ENCODE data around the gene PITPNC1. TPM values are rescaled to one million over a fixed set of nuclear protein-coding genes. Genes with fewer than 3 reads are reported as not detected.

The PITPNC1 gene
- total and polyA plus RNA-seq, 2 donors (not counting 3 experiments of a cell fraction or from before 2014, with no cell fraction given), result 2.4 to 9.6 TPM

DNA sequence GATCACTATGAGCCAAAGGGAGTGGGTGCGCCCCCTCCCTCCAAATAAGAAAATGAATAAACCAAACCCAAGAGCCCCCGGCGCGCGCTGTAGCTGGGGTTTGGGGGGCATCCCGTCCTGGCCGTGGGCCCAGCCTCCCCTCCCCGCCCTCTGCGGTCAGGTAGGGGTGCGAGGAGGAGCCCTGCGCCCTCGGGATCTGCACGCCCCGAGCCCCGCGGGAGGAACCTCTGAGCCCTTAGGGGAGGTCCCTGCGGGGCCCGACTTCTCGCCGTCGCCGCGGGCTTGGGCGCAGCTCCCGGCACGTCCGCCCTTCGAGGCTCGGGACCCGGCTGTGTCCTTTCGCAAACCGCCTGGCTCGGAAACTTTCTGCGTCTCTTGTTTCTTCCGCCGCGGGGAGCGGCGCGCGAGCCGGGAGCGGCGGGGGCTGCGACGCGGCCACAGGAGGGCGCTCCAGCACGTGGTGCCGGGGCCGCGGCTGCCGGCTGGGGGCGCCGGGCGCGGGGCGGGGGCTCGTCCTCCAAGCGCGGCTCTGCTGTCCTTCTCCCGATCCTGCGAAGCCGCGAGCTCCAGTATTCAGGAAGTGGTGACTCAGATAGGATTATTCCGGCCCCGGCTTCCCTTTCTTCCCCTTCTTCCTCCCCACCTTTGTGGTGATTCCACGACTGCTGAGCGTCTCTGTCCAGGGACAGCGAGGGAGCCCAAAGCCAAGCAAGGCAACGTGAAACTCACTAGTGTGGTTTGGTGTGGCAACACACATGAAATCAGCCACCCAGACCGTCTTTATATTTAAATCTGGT, 1.6 kb downstream of the PITPNC1 start:
- ChIA-PET POLR2A (interaction anchor here (0.5 kb wide), 1 partner anchor 24 kb away, joined by 6 read pairs; no protein-coding TSS in a partner anchor), CTCF (interaction anchor here (0.6 to 10.9 kb wide), 33 partner anchors 9 to 340 kb away, joined by 3 to 295 read pairs (median 5); partner anchors contain the start of genes HELZ and PSMD12)
- Histone ChIP-seq H3K9me1 (replicated peaks; ENCODE audit: control insufficient read depth, extremely low read depth, insufficient read depth, low read length) (no peaks in the 10 kb centered on the region), H3K79me2 (ENCODE audit: control insufficient read depth, insufficient read depth, low read length) (no peaks in the 10 kb centered on the region), H4K20me1 (replicated peaks; ENCODE audit: control insufficient read depth, extremely low read depth, insufficient read depth, low read length) (no peaks in the 10 kb centered on the region), H3K4me3 (replicated peaks in 1 of 3; ENCODE audit: insufficient read depth in 1 of 3, low read depth in 1 of 3, low read length in 3 of 3) (peak overlapping the region; percentile 56 to 87 (median 85)), H3K27me3 (ENCODE audit: control insufficient read depth in 2 of 2, insufficient read depth in 2 of 2, low read length in 2 of 2) (no peaks in the 10 kb centered on the region), H3K9ac (replicated peaks; ENCODE audit: extremely low read depth, insufficient read depth, low read length) (peak overlapping the region; percentile 60), H3K36me3 (ENCODE audit: control insufficient read depth in 2 of 2, extremely low read depth in 1 of 2, insufficient read depth in 2 of 2, low read length in 2 of 2) (no peaks in the 10 kb centered on the region), H2AFZ (ENCODE audit: low read depth, low read length) (peak overlapping the region; percentile 94), H3K27ac (ENCODE audit: insufficient read depth, low read depth, low read length) (peak overlapping the region; percentile 52), H3K4me1 (ENCODE audit: control insufficient read depth, extremely low read depth, insufficient read depth, low read length) (peaks cover 14% of the 10 kb centered on the region), H3K4me2 (ENCODE audit: insufficient read depth, low read length) (peak overlapping the region; percentile 82), H3K9me3 (replicated peaks; ENCODE audit: control insufficient read depth, insufficient read depth, low read length) (no peaks in the 10 kb centered on the region)
- DNase-seq (ENCODE audit: low read depth, low spot score) (peak; percentile 83), FAIRE-seq (peak; percentile 87)
- no peak for TF ChIP-seq EZH2 (IDR thresholded peaks at IDR 0.05; ENCODE audit: borderline replicate concordance, low read depth, low read length, severe bottlenecking)
- TF ChIP-seq FOS (IDR thresholded peaks at IDR 0.05; ENCODE audit: borderline replicate concordance, insufficient read depth, low read length), result peak; percentile 84
- no peak for TF ChIP-seq POLR2A (IDR thresholded peaks at IDR 0.05; ENCODE audit: low read depth, low read length)
- peak; percentile 56 for TF ChIP-seq JUN (IDR thresholded peaks at IDR 0.05; ENCODE audit: borderline replicate concordance, insufficient read depth, insufficient read length, low read depth)
- TF ChIP-seq, protein P1, sequence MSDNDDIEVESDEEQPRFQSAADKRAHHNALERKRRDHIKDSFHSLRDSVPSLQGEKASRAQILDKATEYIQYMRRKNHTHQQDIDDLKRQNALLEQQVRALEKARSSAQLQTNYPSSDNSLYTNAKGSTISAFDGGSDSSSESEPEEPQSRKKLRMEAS (IDR thresholded peaks at IDR 0.05; ENCODE audit: insufficient read depth, insufficient read length), result no peak
- TF ChIP-seq POLR2AphosphoS5 (IDR thresholded peaks at IDR 0.05; ENCODE audit: insufficient read depth, low read depth, low read length), result peak; percentile 74
- TF ChIP-seq, protein P2, sequence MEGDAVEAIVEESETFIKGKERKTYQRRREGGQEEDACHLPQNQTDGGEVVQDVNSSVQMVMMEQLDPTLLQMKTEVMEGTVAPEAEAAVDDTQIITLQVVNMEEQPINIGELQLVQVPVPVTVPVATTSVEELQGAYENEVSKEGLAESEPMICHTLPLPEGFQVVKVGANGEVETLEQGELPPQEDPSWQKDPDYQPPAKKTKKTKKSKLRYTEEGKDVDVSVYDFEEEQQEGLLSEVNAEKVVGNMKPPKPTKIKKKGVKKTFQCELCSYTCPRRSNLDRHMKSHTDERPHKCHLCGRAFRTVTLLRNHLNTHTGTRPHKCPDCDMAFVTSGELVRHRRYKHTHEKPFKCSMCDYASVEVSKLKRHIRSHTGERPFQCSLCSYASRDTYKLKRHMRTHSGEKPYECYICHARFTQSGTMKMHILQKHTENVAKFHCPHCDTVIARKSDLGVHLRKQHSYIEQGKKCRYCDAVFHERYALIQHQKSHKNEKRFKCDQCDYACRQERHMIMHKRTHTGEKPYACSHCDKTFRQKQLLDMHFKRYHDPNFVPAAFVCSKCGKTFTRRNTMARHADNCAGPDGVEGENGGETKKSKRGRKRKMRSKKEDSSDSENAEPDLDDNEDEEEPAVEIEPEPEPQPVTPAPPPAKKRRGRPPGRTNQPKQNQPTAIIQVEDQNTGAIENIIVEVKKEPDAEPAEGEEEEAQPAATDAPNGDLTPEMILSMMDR (IDR thresholded peaks at IDR 0.05; ENCODE audit: extremely low read depth in 1 of 2, insufficient read depth in 1 of 2, low read depth in 1 of 2, low read length in 2 of 2), result peak; percentile 59 to 82
- intact Hi-C loops (cut with micrococcal nuclease), result loop anchor here (1.0 to 5.0 kb wide), 9 partner anchors 12 to 399 kb away; no protein-coding TSS in a partner anchor
- BruUV-seq (replicated peaks), result no TSS peak
- dilution Hi-C loops (cut with MboI; ENCODE audit: extremely low pct_ligation_motif_present, low sequenced_read_pairs), result no loop called here

All from endothelial cell of umbilical vein (primary cell).